ENCODE measurements around the gene ZNF662.

GRCh38 chr3:42876401-42876800 lies 29.5 kb upstream of the ZNF662 start:
- TF ChIP-seq, protein P1, sequence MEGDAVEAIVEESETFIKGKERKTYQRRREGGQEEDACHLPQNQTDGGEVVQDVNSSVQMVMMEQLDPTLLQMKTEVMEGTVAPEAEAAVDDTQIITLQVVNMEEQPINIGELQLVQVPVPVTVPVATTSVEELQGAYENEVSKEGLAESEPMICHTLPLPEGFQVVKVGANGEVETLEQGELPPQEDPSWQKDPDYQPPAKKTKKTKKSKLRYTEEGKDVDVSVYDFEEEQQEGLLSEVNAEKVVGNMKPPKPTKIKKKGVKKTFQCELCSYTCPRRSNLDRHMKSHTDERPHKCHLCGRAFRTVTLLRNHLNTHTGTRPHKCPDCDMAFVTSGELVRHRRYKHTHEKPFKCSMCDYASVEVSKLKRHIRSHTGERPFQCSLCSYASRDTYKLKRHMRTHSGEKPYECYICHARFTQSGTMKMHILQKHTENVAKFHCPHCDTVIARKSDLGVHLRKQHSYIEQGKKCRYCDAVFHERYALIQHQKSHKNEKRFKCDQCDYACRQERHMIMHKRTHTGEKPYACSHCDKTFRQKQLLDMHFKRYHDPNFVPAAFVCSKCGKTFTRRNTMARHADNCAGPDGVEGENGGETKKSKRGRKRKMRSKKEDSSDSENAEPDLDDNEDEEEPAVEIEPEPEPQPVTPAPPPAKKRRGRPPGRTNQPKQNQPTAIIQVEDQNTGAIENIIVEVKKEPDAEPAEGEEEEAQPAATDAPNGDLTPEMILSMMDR (IDR thresholded peaks at IDR 0.05), result no peak
- no peak for TF ChIP-seq POLR2A (IDR thresholded peaks at IDR 0.05)

Measured in right lobe of liver (tissue), 4 donors.